GM12891 (cell line): Measurements from ENCODE around the gene CMSS1.

ENCODE experiments used
- POLR2A ChIP-seq: IDR thresholded peaks from 2 replicates; pipeline ENCODE4 v1.6.1; 2011; ENCODE audit warnings: low read depth, low read length, control low read depth
- POLR2AphosphoS5 ChIP-seq: IDR thresholded peaks from 2 replicates; pipeline ENCODE4 v1.6.1; 2011; ENCODE audit warnings: low read depth, low read length, control low read depth
- POU2F2 ChIP-seq: IDR thresholded peaks from 2 replicates; pipeline ENCODE4 v1.6.1; 2011; ENCODE audit warnings: low read depth, mild to moderate bottlenecking, control low read depth, low read length, moderate library complexity
- TAF1 ChIP-seq: IDR thresholded peaks from 2 replicates; pipeline ENCODE4 v1.6.1; 2011; ENCODE audit warnings: low read depth, low read length, control low read depth

DNA sequence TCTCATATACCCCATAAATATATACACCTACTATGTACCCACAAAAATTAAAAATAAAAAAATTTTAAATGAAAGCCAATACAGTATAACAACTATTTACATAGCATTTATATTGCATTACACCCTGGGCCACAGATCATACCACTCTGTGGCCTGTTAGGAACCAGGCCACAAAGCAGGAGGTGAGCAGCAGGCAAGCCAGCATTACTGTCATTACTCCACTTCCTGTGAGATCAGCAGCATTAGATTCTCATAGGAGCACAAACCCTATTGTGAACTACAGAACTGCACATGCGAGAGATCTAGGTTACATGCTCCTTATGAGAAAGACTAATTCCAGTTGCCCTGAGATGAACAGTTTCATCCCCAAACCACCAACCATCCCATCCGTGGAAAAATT lies 279.2 kb downstream of the CMSS1 start:
- TF ChIP-seq POLR2A (no peak), POLR2AphosphoS5 (no peak), TAF1 (no peak), POU2F2 (no peak)
